ENCODE results near the gene MAPK10. TPM values are rescaled to one million over a fixed set of nuclear protein-coding genes. Genes with fewer than 3 reads are reported as not detected.

Gene MAPK10
- total and polyA plus RNA-seq, 2 experiments from 2014 or later, result 3.6 to 8.1 TPM

DNA sequence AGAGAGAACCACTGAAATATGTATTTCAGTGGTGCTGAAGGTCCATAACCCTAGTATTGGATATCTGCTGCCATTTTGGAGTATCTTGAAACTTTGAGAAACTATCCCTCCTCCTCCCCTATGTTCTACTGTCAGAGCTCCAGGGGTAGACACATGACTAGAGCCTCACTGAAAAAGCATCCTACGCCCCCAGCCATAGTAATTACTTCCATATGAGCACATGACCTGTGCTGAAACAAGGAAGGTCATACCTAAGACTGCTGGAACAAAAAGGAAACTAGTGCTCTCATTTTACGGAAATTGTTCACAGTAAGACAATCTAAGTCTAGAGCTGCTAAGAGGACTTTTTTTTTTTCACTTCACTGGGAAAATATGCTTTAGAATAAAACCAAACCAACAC, 42.0 kb upstream of the MAPK10 start:
- H3K4me3 Mint-ChIP-seq, result no peak overlapping the region
- ATAC-seq (no peak), DNase-seq (ENCODE audit: low spot score) (no peak)
- no peaks in the 10 kb centered on the region for H3K9me3 Mint-ChIP-seq
- peaks cover 4% of the 10 kb centered on the region; the same call in 2 of the 3 replicates for H3K4me1 Mint-ChIP-seq
- Histone ChIP-seq H3K79me2 (replicated peaks; ENCODE audit: insufficient read depth) (no peaks in the 10 kb centered on the region), H3K4me3 (no peak overlapping the region), H3K27ac (ENCODE audit: low read depth) (no peak overlapping the region), H2AFZ (no peak overlapping the region), H3F3A (replicated peaks; ENCODE audit: low read depth) (no peaks in the 10 kb centered on the region), H4K20me1 (replicated peaks; ENCODE audit: insufficient read depth) (no peaks in the 10 kb centered on the region), H3K4me1 (ENCODE audit: insufficient read depth) (peaks cover 4% of the 10 kb centered on the region; the same call in 1 of the 2 replicates), H3K4me2 (no peak overlapping the region), H3K36me3 (ENCODE audit: insufficient read depth) (no peaks in the 10 kb centered on the region), H3K9me2 (ENCODE audit: insufficient read depth) (no peaks in the 10 kb centered on the region), H3K27me3 (ENCODE audit: insufficient read depth) (no peaks in the 10 kb centered on the region)
- no peak for TF ChIP-seq CREB1 (CRISPR knock-in tag; IDR thresholded peaks at IDR 0.05; ENCODE audit: low read depth)
- no peak for TF ChIP-seq POLR2AphosphoS5 (IDR thresholded peaks at IDR 0.05; ENCODE audit: low read depth)
- TF ChIP-seq, protein P1, sequence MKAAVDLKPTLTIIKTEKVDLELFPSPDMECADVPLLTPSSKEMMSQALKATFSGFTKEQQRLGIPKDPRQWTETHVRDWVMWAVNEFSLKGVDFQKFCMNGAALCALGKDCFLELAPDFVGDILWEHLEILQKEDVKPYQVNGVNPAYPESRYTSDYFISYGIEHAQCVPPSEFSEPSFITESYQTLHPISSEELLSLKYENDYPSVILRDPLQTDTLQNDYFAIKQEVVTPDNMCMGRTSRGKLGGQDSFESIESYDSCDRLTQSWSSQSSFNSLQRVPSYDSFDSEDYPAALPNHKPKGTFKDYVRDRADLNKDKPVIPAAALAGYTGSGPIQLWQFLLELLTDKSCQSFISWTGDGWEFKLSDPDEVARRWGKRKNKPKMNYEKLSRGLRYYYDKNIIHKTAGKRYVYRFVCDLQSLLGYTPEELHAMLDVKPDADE (IDR thresholded peaks at IDR 0.05), result no peak
- no peak for TF ChIP-seq JUNB (IDR thresholded peaks at IDR 0.05; ENCODE audit: unreplicated experiment)
- TF ChIP-seq STAT1 (IDR thresholded peaks at IDR 0.05; ENCODE audit: unreplicated experiment), result no peak
- TF ChIP-seq, protein P2, sequence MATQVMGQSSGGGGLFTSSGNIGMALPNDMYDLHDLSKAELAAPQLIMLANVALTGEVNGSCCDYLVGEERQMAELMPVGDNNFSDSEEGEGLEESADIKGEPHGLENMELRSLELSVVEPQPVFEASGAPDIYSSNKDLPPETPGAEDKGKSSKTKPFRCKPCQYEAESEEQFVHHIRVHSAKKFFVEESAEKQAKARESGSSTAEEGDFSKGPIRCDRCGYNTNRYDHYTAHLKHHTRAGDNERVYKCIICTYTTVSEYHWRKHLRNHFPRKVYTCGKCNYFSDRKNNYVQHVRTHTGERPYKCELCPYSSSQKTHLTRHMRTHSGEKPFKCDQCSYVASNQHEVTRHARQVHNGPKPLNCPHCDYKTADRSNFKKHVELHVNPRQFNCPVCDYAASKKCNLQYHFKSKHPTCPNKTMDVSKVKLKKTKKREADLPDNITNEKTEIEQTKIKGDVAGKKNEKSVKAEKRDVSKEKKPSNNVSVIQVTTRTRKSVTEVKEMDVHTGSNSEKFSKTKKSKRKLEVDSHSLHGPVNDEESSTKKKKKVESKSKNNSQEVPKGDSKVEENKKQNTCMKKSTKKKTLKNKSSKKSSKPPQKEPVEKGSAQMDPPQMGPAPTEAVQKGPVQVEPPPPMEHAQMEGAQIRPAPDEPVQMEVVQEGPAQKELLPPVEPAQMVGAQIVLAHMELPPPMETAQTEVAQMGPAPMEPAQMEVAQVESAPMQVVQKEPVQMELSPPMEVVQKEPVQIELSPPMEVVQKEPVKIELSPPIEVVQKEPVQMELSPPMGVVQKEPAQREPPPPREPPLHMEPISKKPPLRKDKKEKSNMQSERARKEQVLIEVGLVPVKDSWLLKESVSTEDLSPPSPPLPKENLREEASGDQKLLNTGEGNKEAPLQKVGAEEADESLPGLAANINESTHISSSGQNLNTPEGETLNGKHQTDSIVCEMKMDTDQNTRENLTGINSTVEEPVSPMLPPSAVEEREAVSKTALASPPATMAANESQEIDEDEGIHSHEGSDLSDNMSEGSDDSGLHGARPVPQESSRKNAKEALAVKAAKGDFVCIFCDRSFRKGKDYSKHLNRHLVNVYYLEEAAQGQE (IDR thresholded peaks at IDR 0.05; ENCODE audit: unreplicated experiment), result no peak
- no peak for TF ChIP-seq EZH2phosphoT487 (IDR thresholded peaks at IDR 0.05; ENCODE audit: unreplicated experiment)
- TF ChIP-seq, protein P3, sequence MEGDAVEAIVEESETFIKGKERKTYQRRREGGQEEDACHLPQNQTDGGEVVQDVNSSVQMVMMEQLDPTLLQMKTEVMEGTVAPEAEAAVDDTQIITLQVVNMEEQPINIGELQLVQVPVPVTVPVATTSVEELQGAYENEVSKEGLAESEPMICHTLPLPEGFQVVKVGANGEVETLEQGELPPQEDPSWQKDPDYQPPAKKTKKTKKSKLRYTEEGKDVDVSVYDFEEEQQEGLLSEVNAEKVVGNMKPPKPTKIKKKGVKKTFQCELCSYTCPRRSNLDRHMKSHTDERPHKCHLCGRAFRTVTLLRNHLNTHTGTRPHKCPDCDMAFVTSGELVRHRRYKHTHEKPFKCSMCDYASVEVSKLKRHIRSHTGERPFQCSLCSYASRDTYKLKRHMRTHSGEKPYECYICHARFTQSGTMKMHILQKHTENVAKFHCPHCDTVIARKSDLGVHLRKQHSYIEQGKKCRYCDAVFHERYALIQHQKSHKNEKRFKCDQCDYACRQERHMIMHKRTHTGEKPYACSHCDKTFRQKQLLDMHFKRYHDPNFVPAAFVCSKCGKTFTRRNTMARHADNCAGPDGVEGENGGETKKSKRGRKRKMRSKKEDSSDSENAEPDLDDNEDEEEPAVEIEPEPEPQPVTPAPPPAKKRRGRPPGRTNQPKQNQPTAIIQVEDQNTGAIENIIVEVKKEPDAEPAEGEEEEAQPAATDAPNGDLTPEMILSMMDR (conservative IDR thresholded peaks at IDR 0.05; ENCODE audit: low read depth in 2 of 2), result no peak
- TF ChIP-seq NANOG (IDR thresholded peaks at IDR 0.05; ENCODE audit: borderline replicate concordance), result no peak
- TF ChIP-seq, protein P4, sequence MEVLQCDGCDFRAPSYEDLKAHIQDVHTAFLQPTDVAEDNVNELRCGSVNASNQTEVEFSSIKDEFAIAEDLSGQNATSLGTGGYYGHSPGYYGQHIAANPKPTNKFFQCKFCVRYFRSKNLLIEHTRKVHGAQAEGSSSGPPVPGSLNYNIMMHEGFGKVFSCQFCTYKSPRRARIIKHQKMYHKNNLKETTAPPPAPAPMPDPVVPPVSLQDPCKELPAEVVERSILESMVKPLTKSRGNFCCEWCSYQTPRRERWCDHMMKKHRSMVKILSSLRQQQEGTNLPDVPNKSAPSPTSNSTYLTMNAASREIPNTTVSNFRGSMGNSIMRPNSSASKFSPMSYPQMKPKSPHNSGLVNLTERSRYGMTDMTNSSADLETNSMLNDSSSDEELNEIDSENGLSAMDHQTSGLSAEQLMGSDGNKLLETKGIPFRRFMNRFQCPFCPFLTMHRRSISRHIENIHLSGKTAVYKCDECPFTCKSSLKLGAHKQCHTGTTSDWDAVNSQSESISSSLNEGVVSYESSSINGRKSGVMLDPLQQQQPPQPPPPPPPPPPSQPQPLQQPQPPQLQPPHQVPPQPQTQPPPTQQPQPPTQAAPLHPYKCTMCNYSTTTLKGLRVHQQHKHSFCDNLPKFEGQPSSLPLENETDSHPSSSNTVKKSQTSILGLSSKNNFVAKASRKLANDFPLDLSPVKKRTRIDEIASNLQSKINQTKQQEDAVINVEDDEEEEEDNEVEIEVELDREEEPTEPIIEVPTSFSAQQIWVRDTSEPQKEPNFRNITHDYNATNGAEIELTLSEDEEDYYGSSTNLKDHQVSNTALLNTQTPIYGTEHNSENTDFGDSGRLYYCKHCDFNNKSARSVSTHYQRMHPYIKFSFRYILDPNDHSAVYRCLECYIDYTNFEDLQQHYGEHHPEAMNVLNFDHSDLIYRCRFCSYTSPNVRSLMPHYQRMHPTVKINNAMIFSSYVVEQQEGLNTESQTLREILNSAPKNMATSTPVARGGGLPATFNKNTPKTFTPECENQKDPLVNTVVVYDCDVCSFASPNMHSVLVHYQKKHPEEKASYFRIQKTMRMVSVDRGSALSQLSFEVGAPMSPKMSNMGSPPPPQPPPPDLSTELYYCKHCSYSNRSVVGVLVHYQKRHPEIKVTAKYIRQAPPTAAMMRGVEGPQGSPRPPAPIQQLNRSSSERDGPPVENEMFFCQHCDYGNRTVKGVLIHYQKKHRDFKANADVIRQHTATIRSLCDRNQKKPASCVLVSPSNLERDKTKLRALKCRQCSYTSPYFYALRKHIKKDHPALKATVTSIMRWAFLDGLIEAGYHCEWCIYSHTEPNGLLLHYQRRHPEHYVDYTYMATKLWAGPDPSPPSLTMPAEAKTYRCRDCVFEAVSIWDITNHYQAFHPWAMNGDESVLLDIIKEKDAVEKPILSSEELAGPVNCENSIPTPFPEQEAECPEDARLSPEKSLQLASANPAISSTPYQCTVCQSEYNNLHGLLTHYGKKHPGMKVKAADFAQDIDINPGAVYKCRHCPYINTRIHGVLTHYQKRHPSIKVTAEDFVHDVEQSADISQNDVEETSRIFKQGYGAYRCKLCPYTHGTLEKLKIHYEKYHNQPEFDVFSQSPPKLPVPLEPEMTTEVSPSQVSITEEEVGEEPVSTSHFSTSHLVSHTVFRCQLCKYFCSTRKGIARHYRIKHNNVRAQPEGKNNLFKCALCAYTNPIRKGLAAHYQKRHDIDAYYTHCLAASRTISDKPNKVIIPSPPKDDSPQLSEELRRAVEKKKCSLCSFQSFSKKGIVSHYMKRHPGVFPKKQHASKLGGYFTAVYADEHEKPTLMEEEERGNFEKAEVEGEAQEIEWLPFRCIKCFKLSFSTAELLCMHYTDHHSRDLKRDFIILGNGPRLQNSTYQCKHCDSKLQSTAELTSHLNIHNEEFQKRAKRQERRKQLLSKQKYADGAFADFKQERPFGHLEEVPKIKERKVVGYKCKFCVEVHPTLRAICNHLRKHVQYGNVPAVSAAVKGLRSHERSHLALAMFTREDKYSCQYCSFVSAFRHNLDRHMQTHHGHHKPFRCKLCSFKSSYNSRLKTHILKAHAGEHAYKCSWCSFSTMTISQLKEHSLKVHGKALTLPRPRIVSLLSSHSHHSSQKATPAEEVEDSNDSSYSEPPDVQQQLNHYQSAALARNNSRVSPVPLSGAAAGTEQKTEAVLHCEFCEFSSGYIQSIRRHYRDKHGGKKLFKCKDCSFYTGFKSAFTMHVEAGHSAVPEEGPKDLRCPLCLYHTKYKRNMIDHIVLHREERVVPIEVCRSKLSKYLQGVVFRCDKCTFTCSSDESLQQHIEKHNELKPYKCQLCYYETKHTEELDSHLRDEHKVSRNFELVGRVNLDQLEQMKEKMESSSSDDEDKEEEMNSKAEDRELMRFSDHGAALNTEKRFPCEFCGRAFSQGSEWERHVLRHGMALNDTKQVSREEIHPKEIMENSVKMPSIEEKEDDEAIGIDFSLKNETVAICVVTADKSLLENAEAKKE (CRISPR knock-in tag; IDR thresholded peaks at IDR 0.05), result no peak
- TF ChIP-seq EZH2 (IDR thresholded peaks at IDR 0.05; ENCODE audit: low read depth, unreplicated experiment), result no peak
- no peak for TF ChIP-seq ZNF114 (CRISPR knock-in tag; IDR thresholded peaks at IDR 0.05)
- no peak for TF ChIP-seq ZNF331 (CRISPR knock-in tag; IDR thresholded peaks at IDR 0.05; ENCODE audit: low read depth)
- H3K36me3 Mint-ChIP-seq (ENCODE audit: low read depth), result no peaks in the 10 kb centered on the region
- H3K27me3 Mint-ChIP-seq (ENCODE audit: insufficient read depth, low read depth, poor library complexity), result no peaks in the 10 kb centered on the region
- H3K27ac Mint-ChIP-seq, result no peak overlapping the region

Data from GM23338 (cell line).